Measurements from ENCODE around the gene ZNF785.
"Not testable (repeated sequence)": the region's sequence is repeated elsewhere in the genome, so short reads cannot be mapped to it uniquely, and the experiment has no call there.

Gene ZNF785

GRCh38 chr16:30539000-30539964, 46.2 kb downstream of the ZNF785 start:
- no peak for DNase-seq

- DNase-seq: not testable (repeated sequence)
Observed at GRCh38 chr16:30536391-30537024, 49.0 kb downstream of the ZNF785 start.

GRCh38 chr16:30535777-30536190, 49.7 kb downstream of the ZNF785 start:
- peak; percentile 75 for DNase-seq

DNA sequence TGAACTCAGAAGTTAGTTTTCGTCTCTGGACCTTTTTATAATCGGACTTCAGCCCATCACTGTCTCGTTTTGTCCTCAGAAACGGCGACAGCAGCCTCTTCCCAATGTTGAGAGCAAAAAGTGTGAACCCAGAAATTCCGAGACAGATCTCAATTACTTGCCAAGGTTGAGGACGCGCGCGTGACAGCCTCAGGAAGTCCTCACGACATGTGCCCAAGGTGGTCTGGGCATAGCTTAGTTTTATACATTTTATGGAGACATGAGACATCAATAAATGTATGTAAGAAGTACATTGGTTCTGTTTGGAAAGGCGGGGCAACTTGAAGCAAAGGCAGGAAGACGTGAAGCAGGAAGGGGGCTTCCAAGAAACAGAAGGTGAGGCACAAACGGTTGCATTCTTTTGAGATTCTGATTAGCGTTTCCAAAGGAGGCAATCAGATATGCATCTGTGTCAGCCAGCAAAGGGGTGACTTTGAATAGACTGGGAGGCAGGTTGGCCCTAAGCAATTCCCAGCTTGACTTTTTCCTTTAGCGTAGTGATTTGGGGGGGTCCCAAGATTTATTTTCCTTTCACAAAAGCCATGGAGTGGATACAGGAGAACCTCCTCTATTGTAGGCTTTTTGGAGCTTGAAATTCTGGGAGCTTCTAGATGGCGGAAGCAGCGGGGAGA, 50.3 kb downstream of the ZNF785 start:
- peak; percentile 50 for DNase-seq

GRCh38 chr16:30534368-30535105, 51.0 kb downstream of the ZNF785 start, which contains the start of gene ZNF747:
Gene ZNF747 (minus strand): TSS chr16:30534858. CDS start chr16:30534679, 179 bp downstream.
- peak; percentile 94 for DNase-seq

DNA sequence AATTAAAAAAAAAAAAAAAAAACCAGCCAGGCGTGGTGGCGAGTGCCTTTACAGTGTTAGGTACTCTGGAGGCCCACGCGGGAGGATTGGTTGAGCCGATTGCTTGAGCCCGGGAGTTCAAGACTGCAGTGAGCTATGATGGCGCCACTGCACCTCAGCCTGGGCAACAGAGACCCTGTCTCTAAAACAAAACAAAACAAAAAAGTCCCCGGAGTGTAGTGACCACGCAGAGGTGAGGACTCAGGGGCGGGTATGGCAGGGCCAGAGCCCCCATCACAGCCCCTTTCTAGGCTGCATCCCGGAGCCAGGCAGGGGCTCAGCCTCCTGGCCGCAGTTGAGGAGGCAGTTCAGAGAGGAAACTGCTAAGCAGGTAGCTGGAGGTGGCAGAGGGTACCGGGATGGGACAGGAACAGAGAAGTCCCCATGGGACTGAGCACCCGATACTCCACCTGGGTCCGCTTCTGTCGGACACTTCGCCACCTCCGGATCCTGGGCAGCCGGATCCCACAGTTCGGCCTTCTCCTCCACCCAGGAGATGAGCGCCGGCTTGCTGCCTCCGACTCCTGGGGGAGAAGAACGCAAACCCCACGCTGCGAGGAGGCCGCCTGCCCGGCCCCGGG, 51.6 kb downstream of the ZNF785 start:
- DNase-seq: peak; percentile 39

- DNase-seq: no peak
Observed at GRCh38 chr16:30533146-30533522, 52.4 kb downstream of the ZNF785 start.

GRCh38 chr16:30532285-30533145, 53.0 kb downstream of the ZNF785 start:
- DNase-seq: no peak

Data from activated CD4-positive, alpha-beta T cell treated with anti-CD3 and anti-CD28 coated beads, Interleukin-2, amount 50 U/mL, for 16 hours (primary cell).